ENCODE results near the gene SBSN. TPM values are rescaled to one million over a fixed set of nuclear protein-coding genes. Genes with fewer than 3 reads are reported as not detected.

The SBSN gene
- total and polyA plus RNA-seq, 4 donors: 0.08 to 0.39 (median 0.09) TPM; not detected in 1

DNA sequence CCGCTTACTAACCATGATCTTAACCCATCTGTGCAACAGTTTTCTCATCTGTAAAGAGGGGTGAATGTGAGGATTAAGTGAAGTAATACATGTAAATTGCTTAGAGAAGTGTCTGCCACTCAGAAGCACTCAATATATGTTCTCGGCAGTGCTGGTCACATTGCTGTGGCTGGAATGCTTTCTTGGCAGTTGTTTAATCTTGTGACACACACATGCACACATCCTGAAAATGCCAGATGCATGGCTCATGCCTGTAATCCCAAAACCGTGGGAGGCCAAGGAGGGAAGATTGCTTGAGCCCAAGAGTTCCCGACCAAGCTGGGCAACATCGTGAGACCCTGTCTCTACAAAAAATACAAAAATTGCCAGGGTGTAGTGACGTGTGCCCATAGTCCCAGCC, 9.8 kb downstream of the SBSN start:
- Histone ChIP-seq H3K36me3 (ENCODE audit: control insufficient read depth in 4 of 4, insufficient read depth in 4 of 4, low read length in 4 of 4) (no peaks in the 10 kb centered on the region), H3K27ac (ENCODE audit: low read depth in 1 of 2, low read length in 1 of 2) (peak overlapping the region in 1 of 2 donors; percentile 15), H3K9ac (ENCODE audit: insufficient read depth in 1 of 2, low read length in 2 of 2) (no peak overlapping the region), H3K9me3 (ENCODE audit: control insufficient read depth in 4 of 4, insufficient read depth in 3 of 4, low read length in 3 of 4) (no peaks in the 10 kb centered on the region), H3K27me3 (ENCODE audit: control insufficient read depth in 3 of 3, insufficient read depth in 3 of 3, low read length in 2 of 3) (peaks cover 0 to 2% (median 0%) of the 10 kb centered on the region in 3 donors), H3K4me3 (no peak overlapping the region), H3K4me1 (ENCODE audit: control insufficient read depth in 5 of 5, insufficient read depth in 5 of 5, low read length in 5 of 5) (peaks cover 0 to 5% (median 0%) of the 10 kb centered on the region in 5 donors)
- DNase-seq (peak; percentile 46 to 66 (median 56)), ATAC-seq (ENCODE audit: insufficient read depth, low FRiP score) (no peak)
- 56 to 82% methylated on average over 6 of the region's 6 CpGs for WGBS, 2 donors
- TF ChIP-seq, protein P1, sequence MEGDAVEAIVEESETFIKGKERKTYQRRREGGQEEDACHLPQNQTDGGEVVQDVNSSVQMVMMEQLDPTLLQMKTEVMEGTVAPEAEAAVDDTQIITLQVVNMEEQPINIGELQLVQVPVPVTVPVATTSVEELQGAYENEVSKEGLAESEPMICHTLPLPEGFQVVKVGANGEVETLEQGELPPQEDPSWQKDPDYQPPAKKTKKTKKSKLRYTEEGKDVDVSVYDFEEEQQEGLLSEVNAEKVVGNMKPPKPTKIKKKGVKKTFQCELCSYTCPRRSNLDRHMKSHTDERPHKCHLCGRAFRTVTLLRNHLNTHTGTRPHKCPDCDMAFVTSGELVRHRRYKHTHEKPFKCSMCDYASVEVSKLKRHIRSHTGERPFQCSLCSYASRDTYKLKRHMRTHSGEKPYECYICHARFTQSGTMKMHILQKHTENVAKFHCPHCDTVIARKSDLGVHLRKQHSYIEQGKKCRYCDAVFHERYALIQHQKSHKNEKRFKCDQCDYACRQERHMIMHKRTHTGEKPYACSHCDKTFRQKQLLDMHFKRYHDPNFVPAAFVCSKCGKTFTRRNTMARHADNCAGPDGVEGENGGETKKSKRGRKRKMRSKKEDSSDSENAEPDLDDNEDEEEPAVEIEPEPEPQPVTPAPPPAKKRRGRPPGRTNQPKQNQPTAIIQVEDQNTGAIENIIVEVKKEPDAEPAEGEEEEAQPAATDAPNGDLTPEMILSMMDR (IDR thresholded peaks at IDR 0.05; ENCODE audit: control extremely low read depth, extremely low read depth): no peak

DNA sequence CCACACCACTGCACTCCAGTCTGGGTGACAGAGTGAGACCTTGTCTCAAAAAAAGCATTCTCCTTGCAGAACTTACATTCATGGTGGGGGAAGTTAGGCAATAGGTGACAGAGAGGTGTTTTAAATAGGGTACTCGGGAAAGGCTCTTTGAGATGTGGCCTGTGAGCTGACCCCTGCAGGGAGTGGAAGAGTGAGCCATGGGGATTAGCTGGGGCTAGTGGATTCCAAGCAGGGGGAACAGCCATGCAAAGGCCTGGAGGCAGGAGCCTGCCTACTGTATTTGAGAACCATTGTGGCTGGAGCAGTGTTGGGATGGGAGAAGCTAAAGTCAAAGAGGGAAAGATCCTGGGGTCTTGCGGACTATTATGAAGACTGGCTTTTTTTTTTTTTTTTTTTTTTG, 10.8 kb downstream of the SBSN start:
- DNase-seq (no peak), ATAC-seq (ENCODE audit: insufficient read depth, low FRiP score) (no peak)
- H3K9me3 ChIP-seq (ENCODE audit: control insufficient read depth in 4 of 4, insufficient read depth in 3 of 4, low read length in 3 of 4): no peaks in the 10 kb centered on the region
- 69 to 81% methylated on average over 2 of the region's 2 CpGs for WGBS, 2 donors
- H3K9ac ChIP-seq (ENCODE audit: insufficient read depth in 1 of 2, low read length in 2 of 2): no peak overlapping the region
- TF ChIP-seq, protein P1 (IDR thresholded peaks at IDR 0.05; ENCODE audit: control extremely low read depth, extremely low read depth): no peak
- peaks cover 0 to 2% (median 0%) of the 10 kb centered on the region in 3 donors for H3K27me3 ChIP-seq (ENCODE audit: control insufficient read depth in 3 of 3, insufficient read depth in 3 of 3, low read length in 2 of 3)
- H3K36me3 ChIP-seq (ENCODE audit: control insufficient read depth in 4 of 4, insufficient read depth in 4 of 4, low read length in 4 of 4): no peaks in the 10 kb centered on the region
- H3K4me3 ChIP-seq: no peak overlapping the region
- H3K27ac ChIP-seq (ENCODE audit: low read depth in 1 of 2, low read length in 1 of 2): no peak overlapping the region
- H3K4me1 ChIP-seq (ENCODE audit: control insufficient read depth in 5 of 5, insufficient read depth in 5 of 5, low read length in 5 of 5): peaks cover 0 to 5% (median 0%) of the 10 kb centered on the region in 5 donors

- H3K36me3 ChIP-seq (ENCODE audit: control insufficient read depth in 4 of 4, insufficient read depth in 4 of 4, low read length in 4 of 4): no peaks in the 10 kb centered on the region
- H3K27ac ChIP-seq (ENCODE audit: low read depth in 1 of 2, low read length in 1 of 2): no peak overlapping the region
- ATAC-seq (ENCODE audit: insufficient read depth, low FRiP score) (no peak), DNase-seq (no peak)
- TF ChIP-seq, protein P1 (IDR thresholded peaks at IDR 0.05; ENCODE audit: control extremely low read depth, extremely low read depth): no peak
- H3K9ac ChIP-seq (ENCODE audit: insufficient read depth in 1 of 2, low read length in 2 of 2): no peak overlapping the region
- H3K4me3 ChIP-seq: no peak overlapping the region
- peaks cover 0 to 5% (median 0%) of the 10 kb centered on the region in 5 donors for H3K4me1 ChIP-seq (ENCODE audit: control insufficient read depth in 5 of 5, insufficient read depth in 5 of 5, low read length in 5 of 5)
- H3K9me3 ChIP-seq (ENCODE audit: control insufficient read depth in 4 of 4, insufficient read depth in 3 of 4, low read length in 3 of 4): no peaks in the 10 kb centered on the region
- H3K27me3 ChIP-seq (ENCODE audit: control insufficient read depth in 3 of 3, insufficient read depth in 3 of 3, low read length in 2 of 3): peaks cover 0 to 2% (median 0%) of the 10 kb centered on the region in 3 donors
- WGBS, 2 donors: 95 to 96% methylated on average over 3 of the region's 3 CpGs
Measured at GRCh38 chr19:35516310-35516709, 11.8 kb downstream of the SBSN start.

DNA sequence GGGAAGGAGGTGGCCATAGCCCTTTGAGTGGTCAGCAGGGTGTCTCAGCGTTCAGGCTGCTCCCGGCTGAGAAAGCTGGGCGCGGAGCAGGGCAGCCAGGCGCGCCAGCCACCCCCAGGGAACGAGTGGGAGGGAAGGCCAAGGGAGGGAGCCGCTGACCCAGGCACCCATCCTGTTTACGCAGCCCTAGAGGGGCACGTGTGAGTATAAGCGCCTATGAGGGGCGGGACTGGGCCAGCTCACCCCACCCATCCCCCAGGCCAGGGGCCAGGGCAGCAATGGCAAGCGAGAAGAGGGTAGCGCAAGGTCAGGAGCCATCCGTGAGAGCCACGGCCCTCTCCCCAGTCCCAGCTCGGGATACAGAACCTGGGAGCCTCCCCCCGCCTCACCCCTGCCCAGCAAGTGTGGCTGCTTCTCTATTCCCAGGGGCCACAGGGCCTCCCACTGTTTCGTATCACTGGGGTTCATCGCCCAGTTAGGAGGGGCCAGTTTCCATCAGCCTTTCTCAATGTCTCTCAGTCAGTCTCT, 13.8 kb downstream of the SBSN start:
- Histone ChIP-seq H3K4me1 (ENCODE audit: control insufficient read depth in 5 of 5, insufficient read depth in 5 of 5, low read length in 5 of 5) (peaks cover 0 to 13% (median 0%) of the 10 kb centered on the region in 5 donors), H3K9ac (ENCODE audit: insufficient read depth in 1 of 2, low read length in 2 of 2) (no peak overlapping the region), H3K27ac (ENCODE audit: low read depth in 1 of 2, low read length in 1 of 2) (no peak overlapping the region), H3K36me3 (ENCODE audit: control insufficient read depth in 4 of 4, insufficient read depth in 4 of 4, low read length in 4 of 4) (no peaks in the 10 kb centered on the region), H3K4me3 (no peak overlapping the region), H3K27me3 (ENCODE audit: control insufficient read depth in 3 of 3, insufficient read depth in 3 of 3, low read length in 2 of 3) (peaks cover 0 to 7% (median 5%) of the 10 kb centered on the region in 3 donors), H3K9me3 (ENCODE audit: control insufficient read depth in 4 of 4, insufficient read depth in 3 of 4, low read length in 3 of 4) (no peaks in the 10 kb centered on the region)
- no peak for DNase-seq
- 26 to 34% methylated on average over 20 of the region's 20 CpGs for WGBS, 2 donors
- TF ChIP-seq, protein P1 (IDR thresholded peaks at IDR 0.05; ENCODE audit: control extremely low read depth, extremely low read depth): no peak
- no peak for ATAC-seq (ENCODE audit: insufficient read depth, low FRiP score)

Measured in lung (tissue), 12 donors.